Lung microvascular endothelial cell (primary cell): ENCODE measurements around the gene FREM1. TPM values are rescaled to one million over a fixed set of nuclear protein-coding genes. Genes with fewer than 3 reads are reported as not detected.

Experiments
- DNase-seq, 2 donors: peaks; one replicate each; pipeline versions ENCODE4 v3.0.0 to v3.0.0-alpha.2; 2010; ENCODE audit warnings: low read depth in 2 of 2
- total RNA-seq: library from RNA; depleted of rRNA; stranded (reverse); fragments of >200 nt; gene quantifications from 2 replicates; pipeline ENCODE4 v1.2.1, GENCODE V29; 2014

The FREM1 gene
- total RNA-seq, 1 donor from 2014 or later = not detected

GRCh38 chr9:14909601-14909960, 647 bp downstream of the FREM1 start:
- DNase-seq = no peak

GRCh38 chr9:14909181-14909580, 1.0 kb downstream of the FREM1 start:
- no peak for DNase-seq

GRCh38 chr9:14908295-14909180, 1.7 kb downstream of the FREM1 start:
- no peak for DNase-seq

- DNase-seq = no peak
Observed at GRCh38 chr9:14907696-14908095, 2.5 kb downstream of the FREM1 start.

- no peak for DNase-seq
Observed at GRCh38 chr9:14907360-14907685, 2.9 kb downstream of the FREM1 start.

GRCh38 chr9:14906644-14907359, 3.4 kb downstream of the FREM1 start:
- no peak for DNase-seq

- DNase-seq = no peak
Observed at GRCh38 chr9:14906000-14906399, 4.2 kb downstream of the FREM1 start.

- DNase-seq = no peak
Observed at GRCh38 chr9:14903040-14903439, 7.2 kb downstream of the FREM1 start.

- no peak for DNase-seq
Observed at GRCh38 chr9:14902561-14902960, 7.7 kb downstream of the FREM1 start.

- DNase-seq = no peak
Observed at GRCh38 chr9:14899815-14900193, 10.4 kb downstream of the FREM1 start.

GRCh38 chr9:14899042-14899814, 11.0 kb downstream of the FREM1 start:
- no peak for DNase-seq

GRCh38 chr9:14895806-14896205, 14.4 kb downstream of the FREM1 start:
- DNase-seq = no peak

GRCh38 chr9:14893280-14893679, 16.9 kb downstream of the FREM1 start:
- no peak for DNase-seq

GRCh38 chr9:14891332-14891731, 18.9 kb downstream of the FREM1 start:
- no peak for DNase-seq

GRCh38 chr9:14889451-14889850, 20.8 kb downstream of the FREM1 start:
- no peak for DNase-seq

- DNase-seq = no peak
Observed at GRCh38 chr9:14888875-14889274, 21.4 kb downstream of the FREM1 start.

GRCh38 chr9:14888272-14888671, 22.0 kb downstream of the FREM1 start:
- no peak for DNase-seq

GRCh38 chr9:14887149-14887548, 23.1 kb downstream of the FREM1 start:
- no peak for DNase-seq

- DNase-seq = no peak
Observed at GRCh38 chr9:14883310-14883944, 26.8 kb downstream of the FREM1 start.

GRCh38 chr9:14882090-14882489, 28.1 kb downstream of the FREM1 start:
- no peak for DNase-seq

GRCh38 chr9:14881006-14881405, 29.2 kb downstream of the FREM1 start:
- no peak for DNase-seq

- no peak for DNase-seq
Observed at GRCh38 chr9:14870090-14870489, 40.1 kb downstream of the FREM1 start.
